HL-60 (cell line): Measurements from ENCODE around the gene RPL13A.

Experiments
- GABPA ChIP-seq: IDR thresholded peaks from 2 replicates; pipeline ENCODE4 v1.6.1; 2012; ENCODE audit warnings: low read depth
- POLR2AphosphoS5 ChIP-seq: IDR thresholded peaks from 2 replicates; pipeline ENCODE4 v1.6.1; 2012; ENCODE audit warnings: low read depth
- TF ChIP-seq, protein P1 (sequence below): IDR thresholded peaks from one replicate; pipeline ENCODE4 v1.5.1; 2011; ENCODE audit warnings: low read length, control low read depth, inconsistent platforms; ENCODE audit not compliant: insufficient read depth

GRCh38 chr19:49472936-49473335 is 14.5 kb upstream of the RPL13A start:
- TF ChIP-seq, protein P1, sequence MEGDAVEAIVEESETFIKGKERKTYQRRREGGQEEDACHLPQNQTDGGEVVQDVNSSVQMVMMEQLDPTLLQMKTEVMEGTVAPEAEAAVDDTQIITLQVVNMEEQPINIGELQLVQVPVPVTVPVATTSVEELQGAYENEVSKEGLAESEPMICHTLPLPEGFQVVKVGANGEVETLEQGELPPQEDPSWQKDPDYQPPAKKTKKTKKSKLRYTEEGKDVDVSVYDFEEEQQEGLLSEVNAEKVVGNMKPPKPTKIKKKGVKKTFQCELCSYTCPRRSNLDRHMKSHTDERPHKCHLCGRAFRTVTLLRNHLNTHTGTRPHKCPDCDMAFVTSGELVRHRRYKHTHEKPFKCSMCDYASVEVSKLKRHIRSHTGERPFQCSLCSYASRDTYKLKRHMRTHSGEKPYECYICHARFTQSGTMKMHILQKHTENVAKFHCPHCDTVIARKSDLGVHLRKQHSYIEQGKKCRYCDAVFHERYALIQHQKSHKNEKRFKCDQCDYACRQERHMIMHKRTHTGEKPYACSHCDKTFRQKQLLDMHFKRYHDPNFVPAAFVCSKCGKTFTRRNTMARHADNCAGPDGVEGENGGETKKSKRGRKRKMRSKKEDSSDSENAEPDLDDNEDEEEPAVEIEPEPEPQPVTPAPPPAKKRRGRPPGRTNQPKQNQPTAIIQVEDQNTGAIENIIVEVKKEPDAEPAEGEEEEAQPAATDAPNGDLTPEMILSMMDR, result no peak
- TF ChIP-seq GABPA (no peak), POLR2AphosphoS5 (no peak)
